GM18511 (cell line): ENCODE results near the gene TBCB.
"Not testable (repeated sequence)": the region's sequence is repeated elsewhere in the genome, so short reads cannot be mapped to it uniquely, and the experiment has no call there.

Source experiments
- ATAC-seq: cut with Tn5 transposase; IDR thresholded peaks from one replicate; pipeline ENCODE4 v1.9.1; 2021; ENCODE audit warnings: mild to moderate bottlenecking, moderate library complexity; ENCODE audit not compliant: unreplicated experiment

The TBCB gene

GRCh38 chr19:36115453-36116343 lies at the start of gene TBCB:
Gene TBCB (plus strand): TSS chr19:36115468. CDS start chr19:36115561, 93 bp downstream.
- peak; percentile 35 for ATAC-seq

GRCh38 chr19:36067681-36068080 lies 47.6 kb upstream of the TBCB start:
- no peak for ATAC-seq

- ATAC-seq: not testable (repeated sequence)
Measured at GRCh38 chr19:36068810-36069499, 46.3 kb upstream of the TBCB start.

GRCh38 chr19:36072081-36072480 lies 43.2 kb upstream of the TBCB start:
- ATAC-seq: no peak

- ATAC-seq: no peak
Measured at GRCh38 chr19:36073121-36073876, 42.0 kb upstream of the TBCB start.

- no peak for ATAC-seq
Measured at GRCh38 chr19:36079389-36079945, 35.8 kb upstream of the TBCB start.

GRCh38 chr19:36081385-36081784 lies 33.9 kb upstream of the TBCB start:
- no peak for ATAC-seq

GRCh38 chr19:36081894-36082293 lies 33.4 kb upstream of the TBCB start:
- no peak for ATAC-seq

GRCh38 chr19:36082916-36083315 lies 32.4 kb upstream of the TBCB start:
- ATAC-seq: no peak

GRCh38 chr19:36084231-36085009 lies 30.8 kb upstream of the TBCB start:
- no peak for ATAC-seq

GRCh38 chr19:36086326-36086725 lies 28.9 kb upstream of the TBCB start:
- no peak for ATAC-seq

- ATAC-seq: no peak
Measured at GRCh38 chr19:36089847-36090246, 25.4 kb upstream of the TBCB start.

GRCh38 chr19:36090910-36091695 lies 24.2 kb upstream of the TBCB start:
- ATAC-seq: no peak

- no peak for ATAC-seq
Measured at GRCh38 chr19:36092566-36092965, 22.7 kb upstream of the TBCB start.

- ATAC-seq: no peak
Measured at GRCh38 chr19:36093146-36093662, 22.1 kb upstream of the TBCB start.

GRCh38 chr19:36093687-36094086 lies 21.6 kb upstream of the TBCB start:
- ATAC-seq: no peak

GRCh38 chr19:36097036-36097435 lies 18.2 kb upstream of the TBCB start:
- ATAC-seq: no peak

GRCh38 chr19:36099166-36099785 lies 16.0 kb upstream of the TBCB start:
- ATAC-seq: no peak

GRCh38 chr19:36100476-36100875 lies 14.8 kb upstream of the TBCB start:
- no peak for ATAC-seq
